ENCODE results near the gene CINP. TPM values are rescaled to one million over a fixed set of nuclear protein-coding genes. Genes with fewer than 3 reads are reported as not detected.

Gene CINP
- polyA plus RNA-seq (2013, experiment 1 of 2) = 35.2 TPM
- polyA plus RNA-seq (2013, experiment 2 of 2) = 34.8 TPM

DNA sequence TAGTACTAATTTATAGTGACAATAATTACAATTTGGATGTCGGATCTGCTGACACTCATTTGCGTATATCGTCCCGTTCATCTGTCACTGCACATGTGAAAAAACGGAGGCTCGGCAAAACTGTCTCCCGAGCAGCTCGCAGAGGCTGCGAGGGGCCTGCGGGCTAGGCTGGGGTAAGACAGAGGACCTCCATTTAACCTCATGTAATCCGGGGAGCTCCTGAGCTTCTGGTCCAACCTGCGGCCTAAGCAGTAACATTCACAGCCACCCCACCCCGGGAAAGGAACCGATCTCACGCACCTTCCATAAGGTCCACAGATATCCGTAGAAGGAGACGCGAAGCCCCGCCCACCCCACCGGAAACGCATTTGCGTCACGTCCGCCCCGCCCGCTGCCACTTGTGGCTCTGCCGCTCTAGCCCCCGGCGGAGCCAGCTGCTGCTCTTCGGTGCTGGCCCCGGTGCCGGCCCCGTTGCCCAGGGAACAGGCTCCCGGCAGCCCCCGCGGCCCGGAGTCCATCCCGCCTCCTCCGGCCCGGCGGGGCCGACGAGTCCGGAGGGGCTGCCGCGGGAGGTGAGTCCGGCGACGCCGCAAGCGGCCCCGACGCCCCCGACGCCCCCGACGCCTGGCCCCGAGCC lies at the start of gene CINP, which contains the start of gene TECPR2:
CINP (minus strand) TSS at position 346 of the 637 bp plus-strand sequence; CDS start at position 307, 39 bp downstream.
TECPR2 (plus strand) TSS at position 397 of the 637 bp plus-strand sequence. CDS start 13,781 bp downstream, outside the sequence.
- no CpG with 5 or more reads among the region's 58 CpGs for WGBS (ENCODE audit: extremely low coverage, insufficient coverage, low lambda C conversion rate)
- no peak within 1 kb of the TSS for H2BK5ac ChIP-seq (ENCODE audit: low read length)
- H3K79me2 ChIP-seq (ENCODE audit: control insufficient read depth, insufficient read depth, low read length) = peaks cover 2% of the 10 kb centered on the region
- H4K5ac ChIP-seq (ENCODE audit: low read length) = no peak within 1 kb of the TSS
- peak; percentile 96 for DNase-seq
- no peaks in the 10 kb centered on the region for H3K27me3 ChIP-seq (ENCODE audit: insufficient read depth, low read length, poor library complexity)
- peak within 1 kb of the TSS; percentile 97 for H3K4me2 ChIP-seq (ENCODE audit: low read length)
- peaks cover 11% of the 10 kb centered on the region for H3K79me1 ChIP-seq (ENCODE audit: low read length)
- H3K36me3 ChIP-seq (ENCODE audit: control insufficient read depth, insufficient read depth, low read length) = no peaks in the 10 kb centered on the region
- H3K4me1 ChIP-seq (ENCODE audit: control insufficient read depth, low read depth, low read length) = peaks cover 5% of the 10 kb centered on the region
- no peak within 1 kb of the TSS for H4K8ac ChIP-seq (ENCODE audit: low read depth, low read length)
- peak within 1 kb of the TSS; percentile 37 for H3K27ac ChIP-seq (ENCODE audit: low read depth, low read length)
- peak within 1 kb of the TSS; percentile 90 for H3K9ac ChIP-seq (ENCODE audit: low read length)
- H3K18ac ChIP-seq (ENCODE audit: low read length) = peak within 1 kb of the TSS; percentile 65
- no peak within 1 kb of the TSS for H2BK120ac ChIP-seq (ENCODE audit: low read depth, low read length)
- peak within 1 kb of the TSS; percentile 90 for H3K4ac ChIP-seq (ENCODE audit: low read depth, low read length)
- no peak within 1 kb of the TSS for H2AK5ac ChIP-seq (ENCODE audit: low read length)
- peak within 1 kb of the TSS; percentile 89 for H3K56ac ChIP-seq (ENCODE audit: low read length)
- no peak within 1 kb of the TSS for H3K23ac ChIP-seq (ENCODE audit: low read length)
- H3K4me3 ChIP-seq (ENCODE audit: low read length) = peak within 1 kb of the TSS; percentile 72
- no peak within 1 kb of the TSS for H2BK15ac ChIP-seq (replicated peaks; ENCODE audit: low read depth)

DNA sequence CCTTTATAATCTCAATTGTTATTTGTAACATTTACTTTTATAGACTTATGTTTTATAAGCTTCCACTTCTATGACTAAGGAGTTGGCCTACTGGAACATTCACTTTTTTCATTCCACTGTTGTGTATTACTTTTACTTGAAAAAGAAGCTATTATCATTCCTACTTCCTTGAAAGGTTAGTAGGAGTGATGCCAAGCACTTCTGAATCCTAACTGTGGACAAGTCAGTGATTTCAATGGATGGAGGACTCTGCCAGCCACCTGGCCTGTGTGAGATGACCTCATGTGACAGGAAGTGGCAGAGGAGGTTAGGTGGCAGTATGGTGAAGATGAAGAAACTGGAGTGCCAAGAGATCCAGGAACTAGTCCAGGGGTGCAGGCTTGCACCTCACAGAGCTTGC lies 46.0 kb upstream of the CINP start:
- DNase-seq = peak; percentile 13
- H3K23ac ChIP-seq (ENCODE audit: low read length) = no peak overlapping the region
- no peak overlapping the region for H4K5ac ChIP-seq (ENCODE audit: low read length)
- no peak overlapping the region for H3K18ac ChIP-seq (ENCODE audit: low read length)
- H3K27me3 ChIP-seq (ENCODE audit: insufficient read depth, low read length, poor library complexity) = no peaks in the 10 kb centered on the region
- no peak overlapping the region for H3K4me2 ChIP-seq (ENCODE audit: low read length)
- no peaks in the 10 kb centered on the region for H3K4me1 ChIP-seq (ENCODE audit: control insufficient read depth, low read depth, low read length)
- H3K79me2 ChIP-seq (ENCODE audit: control insufficient read depth, insufficient read depth, low read length) = no peaks in the 10 kb centered on the region
- no peak overlapping the region for H4K8ac ChIP-seq (ENCODE audit: low read depth, low read length)
- H3K4me3 ChIP-seq (ENCODE audit: low read length) = no peak overlapping the region
- no peak overlapping the region for H3K27ac ChIP-seq (ENCODE audit: low read depth, low read length)
- H2AK5ac ChIP-seq (ENCODE audit: low read length) = no peak overlapping the region
- H2BK15ac ChIP-seq (replicated peaks; ENCODE audit: low read depth) = no peak overlapping the region
- no peak overlapping the region for H3K4ac ChIP-seq (ENCODE audit: low read depth, low read length)
- no peaks in the 10 kb centered on the region for H3K79me1 ChIP-seq (ENCODE audit: low read length)
- H2BK120ac ChIP-seq (ENCODE audit: low read depth, low read length) = no peak overlapping the region
- H3K36me3 ChIP-seq (ENCODE audit: control insufficient read depth, insufficient read depth, low read length) = no peaks in the 10 kb centered on the region
- H3K9ac ChIP-seq (ENCODE audit: low read length) = no peak overlapping the region
- H3K56ac ChIP-seq (ENCODE audit: low read length) = no peak overlapping the region
- no peak overlapping the region for H2BK5ac ChIP-seq (ENCODE audit: low read length)

DNA sequence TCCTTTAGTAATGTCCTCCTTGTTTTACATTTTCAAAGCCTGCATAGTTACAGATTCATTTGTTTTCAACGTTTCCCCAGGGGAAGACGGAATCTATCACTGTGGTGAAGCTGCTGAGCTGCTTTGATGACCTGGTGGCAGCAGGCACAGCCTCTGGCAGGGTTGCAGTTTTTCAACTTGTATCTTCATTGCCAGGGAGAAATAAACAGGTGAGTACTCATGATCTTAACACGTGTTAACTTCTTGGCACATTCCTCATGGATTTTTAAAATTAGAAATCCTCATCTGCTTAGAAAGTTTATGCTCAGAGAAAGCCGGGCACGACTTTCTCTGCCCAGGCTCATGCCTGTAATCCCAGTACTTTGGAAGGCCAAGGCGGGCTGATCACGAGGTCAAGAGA lies 44.6 kb upstream of the CINP start:
- Histone ChIP-seq H3K27me3 (ENCODE audit: insufficient read depth, low read length, poor library complexity) (no peaks in the 10 kb centered on the region), H2BK15ac (replicated peaks; ENCODE audit: low read depth) (no peak overlapping the region), H3K23ac (ENCODE audit: low read length) (no peak overlapping the region), H3K4me2 (ENCODE audit: low read length) (no peak overlapping the region), H3K79me2 (ENCODE audit: control insufficient read depth, insufficient read depth, low read length) (no peaks in the 10 kb centered on the region), H2AK5ac (ENCODE audit: low read length) (no peak overlapping the region), H4K5ac (ENCODE audit: low read length) (no peak overlapping the region), H3K4me1 (ENCODE audit: control insufficient read depth, low read depth, low read length) (no peaks in the 10 kb centered on the region), H2BK120ac (ENCODE audit: low read depth, low read length) (no peak overlapping the region), H3K36me3 (ENCODE audit: control insufficient read depth, insufficient read depth, low read length) (no peaks in the 10 kb centered on the region), H3K56ac (ENCODE audit: low read length) (no peak overlapping the region), H3K18ac (ENCODE audit: low read length) (no peak overlapping the region), H3K4me3 (ENCODE audit: low read length) (no peak overlapping the region), H4K8ac (ENCODE audit: low read depth, low read length) (no peak overlapping the region), H3K27ac (ENCODE audit: low read depth, low read length) (no peak overlapping the region), H3K4ac (ENCODE audit: low read depth, low read length) (no peak overlapping the region), H3K9ac (ENCODE audit: low read length) (no peak overlapping the region), H2BK5ac (ENCODE audit: low read length) (no peak overlapping the region), H3K79me1 (ENCODE audit: low read length) (no peaks in the 10 kb centered on the region)
- DNase-seq = no peak
- no CpG with 5 or more reads among the region's 7 CpGs for WGBS (ENCODE audit: extremely low coverage, insufficient coverage, low lambda C conversion rate)

DNA sequence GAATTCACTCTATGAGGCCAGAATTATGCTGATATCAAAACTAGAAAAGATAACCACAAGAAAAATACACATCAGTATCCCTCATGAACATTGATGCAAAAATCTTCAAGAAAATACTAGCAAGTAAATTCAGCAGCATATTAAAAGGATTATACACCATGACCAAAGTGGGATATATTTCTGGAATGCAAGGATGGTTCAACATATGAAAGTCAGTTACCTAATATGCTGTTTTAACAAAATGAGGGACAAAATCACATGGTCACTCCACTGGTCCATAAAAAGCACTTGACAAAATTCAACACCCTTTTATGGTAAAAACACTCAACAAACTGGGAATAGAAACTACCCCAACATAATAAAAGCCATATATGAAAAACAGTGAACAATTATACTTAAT lies 40.3 kb upstream of the CINP start:
- Histone ChIP-seq H3K56ac (ENCODE audit: low read length) (no peak overlapping the region), H3K36me3 (ENCODE audit: control insufficient read depth, insufficient read depth, low read length) (no peaks in the 10 kb centered on the region), H4K8ac (ENCODE audit: low read depth, low read length) (no peak overlapping the region), H2BK5ac (ENCODE audit: low read length) (no peak overlapping the region), H3K18ac (ENCODE audit: low read length) (no peak overlapping the region), H3K27ac (ENCODE audit: low read depth, low read length) (no peak overlapping the region), H3K79me2 (ENCODE audit: control insufficient read depth, insufficient read depth, low read length) (no peaks in the 10 kb centered on the region), H4K5ac (ENCODE audit: low read length) (no peak overlapping the region), H2BK120ac (ENCODE audit: low read depth, low read length) (no peak overlapping the region), H2BK15ac (replicated peaks; ENCODE audit: low read depth) (no peak overlapping the region), H3K9ac (ENCODE audit: low read length) (no peak overlapping the region), H3K79me1 (ENCODE audit: low read length) (no peaks in the 10 kb centered on the region), H2AK5ac (ENCODE audit: low read length) (no peak overlapping the region), H3K4ac (ENCODE audit: low read depth, low read length) (no peak overlapping the region), H3K27me3 (ENCODE audit: insufficient read depth, low read length, poor library complexity) (no peaks in the 10 kb centered on the region), H3K4me2 (ENCODE audit: low read length) (no peak overlapping the region), H3K23ac (ENCODE audit: low read length) (no peak overlapping the region), H3K4me1 (ENCODE audit: control insufficient read depth, low read depth, low read length) (no peaks in the 10 kb centered on the region), H3K4me3 (ENCODE audit: low read length) (no peak overlapping the region)
- DNase-seq = no peak

DNA sequence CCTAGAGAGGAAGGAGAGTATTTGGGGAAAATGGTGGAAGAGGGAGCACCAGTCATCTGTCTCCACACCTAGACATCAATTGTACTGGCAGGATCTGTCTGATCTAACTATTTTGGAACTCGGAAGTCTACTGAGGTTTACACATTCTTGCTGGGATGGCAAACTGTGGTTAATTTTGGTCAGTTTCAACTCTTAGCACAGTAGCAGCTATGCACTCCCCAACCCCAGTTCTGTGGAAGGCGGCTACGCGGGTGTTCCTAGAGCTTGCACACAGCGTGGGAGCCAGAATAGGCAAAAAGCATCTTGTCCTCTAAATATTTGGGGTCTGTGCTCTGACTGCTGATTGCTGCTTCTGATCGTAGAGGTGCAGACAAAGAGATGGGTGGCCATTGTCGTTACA lies 33.8 kb upstream of the CINP start:
- no peaks in the 10 kb centered on the region for H3K79me1 ChIP-seq (ENCODE audit: low read length)

More for the DNA sequence above, 33.8 kb upstream of the CINP start:
- Histone ChIP-seq H3K4me2 (ENCODE audit: low read length) (no peak overlapping the region), H2BK120ac (ENCODE audit: low read depth, low read length) (no peak overlapping the region), H2BK5ac (ENCODE audit: low read length) (no peak overlapping the region), H2BK15ac (replicated peaks; ENCODE audit: low read depth) (no peak overlapping the region), H3K9ac (ENCODE audit: low read length) (no peak overlapping the region), H3K27ac (ENCODE audit: low read depth, low read length) (no peak overlapping the region), H3K23ac (ENCODE audit: low read length) (no peak overlapping the region), H3K4ac (ENCODE audit: low read depth, low read length) (no peak overlapping the region), H3K4me1 (ENCODE audit: control insufficient read depth, low read depth, low read length) (peaks cover 2% of the 10 kb centered on the region), H3K79me2 (ENCODE audit: control insufficient read depth, insufficient read depth, low read length) (no peaks in the 10 kb centered on the region), H3K4me3 (ENCODE audit: low read length) (no peak overlapping the region), H4K5ac (ENCODE audit: low read length) (no peak overlapping the region), H2AK5ac (ENCODE audit: low read length) (no peak overlapping the region), H3K27me3 (ENCODE audit: insufficient read depth, low read length, poor library complexity) (no peaks in the 10 kb centered on the region), H3K56ac (ENCODE audit: low read length) (no peak overlapping the region), H4K8ac (ENCODE audit: low read depth, low read length) (no peak overlapping the region), H3K36me3 (ENCODE audit: control insufficient read depth, insufficient read depth, low read length) (no peaks in the 10 kb centered on the region), H3K18ac (ENCODE audit: low read length) (no peak overlapping the region)
- WGBS (ENCODE audit: extremely low coverage, insufficient coverage, low lambda C conversion rate) = no CpG with 5 or more reads among the region's 7 CpGs
- no peak for DNase-seq
